Measurements from ENCODE around the gene TBC1D22A.

TBC1D22A gene

DNA sequence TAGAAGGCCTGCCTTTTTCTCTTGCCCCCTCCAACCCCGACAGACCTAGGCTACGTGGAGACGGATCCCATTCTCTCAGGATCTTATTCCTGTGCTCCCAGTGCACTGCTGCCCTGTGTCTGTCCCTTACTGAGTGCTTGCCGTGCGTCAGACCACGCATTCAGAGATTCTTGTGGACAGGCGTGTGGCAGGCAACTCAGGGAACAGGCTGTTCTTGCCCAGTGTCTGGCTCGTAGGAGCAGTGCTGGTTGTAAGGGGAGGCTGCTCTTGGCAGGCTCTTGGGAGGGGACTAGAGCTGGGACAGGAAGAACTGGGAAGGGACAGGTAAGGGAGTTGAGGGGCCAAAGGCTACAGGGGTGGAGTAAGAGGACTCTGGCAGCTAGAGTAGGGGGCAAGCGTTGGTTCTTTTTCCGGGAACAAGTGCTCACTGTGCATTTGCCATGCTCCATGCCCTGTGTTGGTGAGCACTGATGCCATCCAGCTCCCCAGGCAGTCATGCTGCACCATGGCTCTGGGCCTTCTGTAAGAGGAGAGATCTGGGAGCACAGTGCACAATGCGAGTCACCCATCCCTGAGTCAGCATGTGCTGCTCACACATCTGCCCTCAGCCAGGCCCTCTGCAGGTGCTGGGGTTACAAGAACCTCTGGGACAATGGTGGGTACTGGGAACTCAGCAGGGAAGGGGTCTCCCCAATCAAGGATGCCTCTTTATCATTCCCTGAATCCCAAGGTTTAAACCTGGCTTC, 119.1 kb downstream of the TBC1D22A start:
- H3K4me3 ChIP-seq (ENCODE audit: low read depth, low read length): no peak overlapping the region
- TF ChIP-seq, protein P1, sequence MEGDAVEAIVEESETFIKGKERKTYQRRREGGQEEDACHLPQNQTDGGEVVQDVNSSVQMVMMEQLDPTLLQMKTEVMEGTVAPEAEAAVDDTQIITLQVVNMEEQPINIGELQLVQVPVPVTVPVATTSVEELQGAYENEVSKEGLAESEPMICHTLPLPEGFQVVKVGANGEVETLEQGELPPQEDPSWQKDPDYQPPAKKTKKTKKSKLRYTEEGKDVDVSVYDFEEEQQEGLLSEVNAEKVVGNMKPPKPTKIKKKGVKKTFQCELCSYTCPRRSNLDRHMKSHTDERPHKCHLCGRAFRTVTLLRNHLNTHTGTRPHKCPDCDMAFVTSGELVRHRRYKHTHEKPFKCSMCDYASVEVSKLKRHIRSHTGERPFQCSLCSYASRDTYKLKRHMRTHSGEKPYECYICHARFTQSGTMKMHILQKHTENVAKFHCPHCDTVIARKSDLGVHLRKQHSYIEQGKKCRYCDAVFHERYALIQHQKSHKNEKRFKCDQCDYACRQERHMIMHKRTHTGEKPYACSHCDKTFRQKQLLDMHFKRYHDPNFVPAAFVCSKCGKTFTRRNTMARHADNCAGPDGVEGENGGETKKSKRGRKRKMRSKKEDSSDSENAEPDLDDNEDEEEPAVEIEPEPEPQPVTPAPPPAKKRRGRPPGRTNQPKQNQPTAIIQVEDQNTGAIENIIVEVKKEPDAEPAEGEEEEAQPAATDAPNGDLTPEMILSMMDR (IDR thresholded peaks at IDR 0.05; ENCODE audit: low read depth, low read length): no peak

DNA sequence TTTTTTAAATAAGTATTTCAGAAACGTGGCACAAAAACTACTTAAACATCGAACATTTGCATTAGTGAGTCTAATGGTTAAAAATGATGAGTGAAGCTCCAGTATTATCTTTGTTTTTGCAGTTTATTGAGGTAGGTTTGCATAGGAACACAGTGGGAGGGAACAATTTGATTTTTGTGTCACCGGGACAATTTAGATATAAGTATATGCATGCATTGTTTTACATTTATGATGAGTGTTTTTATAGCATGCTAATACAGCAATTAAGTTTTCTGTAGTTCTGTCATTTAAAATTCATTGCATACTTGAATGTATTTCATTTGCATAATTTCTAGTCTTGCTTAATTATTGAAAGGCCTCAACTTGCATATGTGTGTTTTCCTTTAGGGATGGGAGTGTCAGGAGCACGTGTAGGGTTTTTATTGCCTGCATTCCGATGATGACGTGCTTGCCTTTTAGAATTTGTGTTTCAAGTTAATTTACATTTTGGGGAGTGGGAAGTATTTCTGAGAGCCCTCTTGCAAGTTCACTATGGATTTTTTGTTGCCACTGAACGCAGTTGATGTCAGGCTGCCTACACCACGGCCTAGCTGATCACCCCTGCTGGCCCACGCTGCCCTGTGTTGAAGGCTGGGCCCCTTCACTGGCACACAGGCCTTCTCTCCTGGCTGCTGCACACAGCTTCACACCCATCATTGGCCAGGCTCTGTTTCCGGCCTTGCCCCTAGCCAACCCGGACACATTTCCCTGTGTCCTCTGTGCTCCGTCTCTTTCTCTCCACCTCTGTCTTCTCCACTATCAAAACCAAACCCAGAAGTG, 120.9 kb downstream of the TBC1D22A start:
- no peak overlapping the region for H3K4me3 ChIP-seq (ENCODE audit: low read depth, low read length)
- TF ChIP-seq, protein P1 (IDR thresholded peaks at IDR 0.05; ENCODE audit: low read depth, low read length): no peak

DNA sequence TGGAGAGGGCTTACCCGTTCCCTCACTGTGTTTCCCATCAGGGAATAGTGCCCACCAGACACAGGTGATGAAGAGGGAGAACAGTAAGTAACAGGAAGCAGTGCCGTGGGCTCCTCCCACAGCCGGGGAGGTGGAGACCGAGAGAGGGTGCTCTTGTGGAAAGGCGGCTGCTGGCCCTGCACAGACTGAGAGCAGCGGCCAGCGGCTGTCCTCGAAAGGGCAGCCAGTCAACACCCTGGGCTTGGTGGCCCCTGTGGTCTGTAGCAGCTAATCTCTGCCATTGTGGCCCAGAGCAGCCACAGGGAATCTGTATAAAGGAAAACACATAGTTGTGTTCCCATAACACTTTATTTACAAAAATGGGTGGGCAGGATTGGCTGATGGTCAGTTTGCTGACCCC, 121.9 kb downstream of the TBC1D22A start:
- H3K4me3 ChIP-seq (ENCODE audit: low read depth, low read length): no peak overlapping the region
- TF ChIP-seq, protein P1 (IDR thresholded peaks at IDR 0.05; ENCODE audit: low read depth, low read length): no peak

DNA sequence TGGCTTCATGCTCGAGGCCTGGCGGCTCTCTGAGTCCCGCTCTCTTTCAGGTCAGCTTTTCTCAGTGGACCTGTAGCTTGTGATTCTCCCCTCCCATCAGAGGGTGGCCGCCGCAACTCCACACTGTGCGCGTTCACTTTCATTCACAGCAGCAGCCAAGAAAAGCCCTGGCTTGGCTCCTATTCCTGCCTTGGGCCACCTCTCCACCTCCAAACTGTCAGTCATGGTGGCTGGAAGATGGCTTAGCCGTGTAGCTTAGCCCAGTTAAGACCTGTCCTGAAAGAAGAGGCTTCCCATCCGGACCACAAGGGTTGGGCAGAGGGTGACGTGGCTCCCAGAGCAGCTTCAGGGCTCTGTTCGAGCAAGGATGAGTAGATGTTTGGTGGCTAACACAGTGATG, 125.5 kb downstream of the TBC1D22A start:
- no peak overlapping the region for H3K4me3 ChIP-seq (ENCODE audit: low read depth, low read length)
- TF ChIP-seq, protein P1 (IDR thresholded peaks at IDR 0.05; ENCODE audit: low read depth, low read length): no peak

DNA sequence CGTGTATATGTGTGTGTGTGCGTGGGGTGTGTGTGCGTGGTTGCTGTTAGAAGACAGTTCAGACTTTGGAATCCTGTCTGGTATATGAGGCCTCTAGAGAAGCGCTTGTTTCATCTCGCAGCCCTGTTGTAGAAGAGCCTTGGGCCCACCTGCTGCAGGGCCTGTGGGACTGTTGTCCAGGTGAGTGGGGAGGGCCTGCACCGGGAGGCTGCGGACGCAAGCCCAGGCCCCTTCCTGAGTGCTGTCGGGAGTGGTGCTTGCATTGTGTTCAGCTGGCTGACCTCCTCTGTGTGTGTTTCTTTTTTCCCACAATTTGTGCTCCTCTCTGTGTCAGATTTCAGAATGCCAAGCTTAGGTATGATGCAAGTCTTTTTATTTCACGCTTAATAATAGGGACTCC, 128.4 kb downstream of the TBC1D22A start:
- TF ChIP-seq, protein P1 (IDR thresholded peaks at IDR 0.05; ENCODE audit: low read depth, low read length): no peak

DNA sequence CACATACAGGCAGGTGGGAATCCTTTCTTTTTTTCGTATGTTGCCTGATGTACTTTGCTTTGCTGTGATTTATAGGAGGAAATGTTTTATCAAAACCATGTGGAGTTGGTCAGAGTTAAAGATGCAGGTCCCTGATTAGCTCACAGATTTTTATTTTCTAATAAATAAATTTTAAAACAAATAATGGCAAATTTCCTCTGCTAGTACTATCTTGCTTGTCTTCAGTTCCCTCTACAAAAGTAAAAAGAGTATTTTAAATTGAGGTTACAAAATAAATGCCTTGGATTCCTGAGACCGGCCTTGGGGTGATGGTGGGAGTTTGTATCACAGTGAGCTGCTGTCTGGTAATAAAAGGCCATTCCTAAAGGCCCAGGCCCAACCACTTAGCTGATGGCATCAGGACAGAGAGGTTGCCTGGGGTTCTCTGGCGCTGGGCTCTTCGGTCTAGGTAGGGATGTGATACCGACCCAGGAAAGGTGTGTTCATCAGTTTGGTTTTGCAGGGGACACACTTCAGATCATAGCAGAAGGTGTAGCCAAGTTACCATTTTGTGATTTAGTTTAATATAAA, 129.0 kb downstream of the TBC1D22A start:
- TF ChIP-seq, protein P1 (IDR thresholded peaks at IDR 0.05; ENCODE audit: low read depth, low read length): no peak
- no peak overlapping the region for H3K4me3 ChIP-seq (ENCODE audit: low read depth, low read length)

More for the DNA sequence above, 128.4 kb downstream of the TBC1D22A start:
- H3K4me3 ChIP-seq (ENCODE audit: low read depth, low read length): no peak overlapping the region

DNA sequence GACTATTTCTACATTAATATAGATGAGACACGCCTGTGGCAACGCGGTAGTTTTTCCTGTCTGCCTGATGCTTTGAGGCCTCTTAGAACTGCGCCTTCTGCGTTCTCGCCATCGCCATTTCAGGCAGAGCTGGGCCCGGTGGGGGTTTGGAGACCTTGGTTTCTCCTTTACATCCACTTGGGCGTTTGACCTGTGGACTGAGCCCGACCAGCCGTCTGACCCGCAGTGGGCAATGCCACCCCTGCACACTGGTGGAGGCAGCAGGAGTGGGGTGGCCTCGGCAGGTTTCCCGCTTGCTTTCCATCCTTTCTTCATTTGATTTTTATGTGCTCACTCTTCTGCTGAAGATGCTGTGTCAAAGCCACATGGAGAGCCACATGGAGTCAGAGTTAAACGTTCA, 130.4 kb downstream of the TBC1D22A start:
- H3K4me3 ChIP-seq (ENCODE audit: low read depth, low read length): no peak overlapping the region
- TF ChIP-seq, protein P1 (IDR thresholded peaks at IDR 0.05; ENCODE audit: low read depth, low read length): no peak

Data from WI38 (cell line).